Osteocyte (in vitro differentiated cells): ENCODE results near the gene TMEM185A. TPM values are rescaled to one million over a fixed set of nuclear protein-coding genes. Genes with fewer than 3 reads are reported as not detected.
"Not testable (repeated sequence)": the region's sequence is repeated elsewhere in the genome, so short reads cannot be mapped to it uniquely, and the experiment has no call there.

ENCODE experiments used
- DNase-seq: peaks from one replicate; pipeline ENCODE4 v3.0.0; 2021; ENCODE audit warnings: mixed read lengths; ENCODE audit not compliant: unreplicated experiment; ENCODE audit errors: extremely low spot score
- H3K27ac Mint-ChIP-seq: one replicate; pipeline ENCODE4 v1.8.0; 2021; ENCODE audit warnings: mild to moderate bottlenecking, mixed read lengths; ENCODE audit not compliant: unreplicated experiment
- H3K27me3 Mint-ChIP-seq: one replicate; pipeline ENCODE4 v1.8.0; 2021; ENCODE audit warnings: mixed read lengths; ENCODE audit not compliant: unreplicated experiment
- H3K36me3 Mint-ChIP-seq: one replicate; pipeline ENCODE4 v1.8.0; 2021; ENCODE audit warnings: mixed read lengths; ENCODE audit not compliant: unreplicated experiment
- H3K4me1 Mint-ChIP-seq: one replicate; pipeline ENCODE4 v1.8.0; 2021; ENCODE audit warnings: mixed read lengths; ENCODE audit not compliant: unreplicated experiment
- H3K4me3 Mint-ChIP-seq: one replicate; pipeline ENCODE4 v1.8.0; 2021; ENCODE audit warnings: mild to moderate bottlenecking, moderate library complexity, mixed read lengths; ENCODE audit not compliant: unreplicated experiment
- H3K9me3 Mint-ChIP-seq: one replicate; pipeline ENCODE4 v1.8.0; 2021; ENCODE audit warnings: mixed read lengths; ENCODE audit not compliant: unreplicated experiment
- CTCF ChIP-seq: fragments of 200-600 bp; sonication (generic); IDR thresholded peaks from 2 replicates; pipeline ENCODE4 v1.5.0; 2021; ENCODE audit warnings: antibody characterized with exemption, mild to moderate bottlenecking, moderate library complexity
- total RNA-seq: library from RNA; stranded (reverse); gene quantifications from 2 replicates; pipeline ENCODE4 v1.2.1, GENCODE V29; 2021

TMEM185A gene
- total RNA-seq, 1 donor from 2014 or later = 26.5 TPM

GRCh38 chrX:149568701-149569296 is 62.8 kb downstream of the TMEM185A start:
- peaks cover 10% of the 10 kb centered on the region for H3K4me1 Mint-ChIP-seq
- no peak for TF ChIP-seq CTCF
- H3K9me3 Mint-ChIP-seq = peaks cover 4% of the 10 kb centered on the region
- no peaks in the 10 kb centered on the region for H3K36me3 Mint-ChIP-seq
- no peak overlapping the region for H3K4me3 Mint-ChIP-seq
- DNase-seq = peak; percentile 25
- H3K27ac Mint-ChIP-seq = no peak overlapping the region
- no peaks in the 10 kb centered on the region for H3K27me3 Mint-ChIP-seq

DNA sequence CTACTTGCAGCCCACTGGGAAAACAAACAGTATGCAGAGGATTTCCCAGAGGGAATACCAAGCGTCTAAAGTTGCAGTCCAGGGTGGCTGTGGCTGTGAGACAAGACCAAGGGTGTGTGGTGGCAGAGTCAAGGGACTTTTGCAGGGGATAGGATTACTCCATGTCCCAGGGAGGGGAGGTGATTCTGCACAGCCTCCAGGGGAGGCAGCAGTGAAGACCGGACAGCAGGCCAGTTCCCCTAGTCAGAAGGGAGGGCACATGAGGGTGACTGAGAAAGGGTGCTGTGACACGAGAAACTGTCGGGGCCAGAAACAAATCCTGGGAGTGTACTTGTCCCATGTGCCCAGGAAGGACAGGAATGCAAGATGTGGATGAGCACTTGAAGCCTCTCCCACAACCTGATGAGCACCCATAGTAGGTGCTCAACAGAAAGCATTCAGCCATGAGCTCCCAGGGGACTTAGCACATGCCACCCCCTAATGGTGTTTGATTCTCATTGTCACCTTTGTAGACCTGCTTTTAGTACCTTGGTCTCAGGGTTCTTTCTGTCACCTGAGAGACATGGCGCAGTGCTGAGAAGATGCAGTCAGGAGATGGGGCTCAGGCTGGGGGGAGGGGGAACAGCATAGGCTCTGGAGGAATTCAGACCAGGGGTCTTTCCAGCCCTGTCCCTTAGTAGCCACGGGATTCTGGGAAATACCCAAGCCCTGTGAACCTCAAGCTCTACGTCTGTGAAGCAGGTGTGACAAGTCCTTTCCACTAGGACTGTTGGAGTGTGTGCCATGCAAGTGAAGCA is 63.8 kb downstream of the TMEM185A start:
- H3K4me1 Mint-ChIP-seq = peaks cover 7% of the 10 kb centered on the region
- no peaks in the 10 kb centered on the region for H3K36me3 Mint-ChIP-seq
- H3K27me3 Mint-ChIP-seq = no peaks in the 10 kb centered on the region
- H3K27ac Mint-ChIP-seq = no peak overlapping the region
- peak; percentile 56 for DNase-seq
- H3K9me3 Mint-ChIP-seq = peaks cover 4% of the 10 kb centered on the region
- no peak for TF ChIP-seq CTCF
- no peak overlapping the region for H3K4me3 Mint-ChIP-seq

- Mint-ChIP-seq H3K4me3 (no peak overlapping the region), H3K4me1 (no peaks in the 10 kb centered on the region), H3K9me3 (no peaks in the 10 kb centered on the region), H3K27ac (no peak overlapping the region), H3K27me3 (no peaks in the 10 kb centered on the region), H3K36me3 (no peaks in the 10 kb centered on the region)
- peak; percentile 63 for DNase-seq
- no peak for TF ChIP-seq CTCF
These were observed 68.2 kb downstream of the TMEM185A start for GRCh38 chrX:149563359-149563758.

DNA sequence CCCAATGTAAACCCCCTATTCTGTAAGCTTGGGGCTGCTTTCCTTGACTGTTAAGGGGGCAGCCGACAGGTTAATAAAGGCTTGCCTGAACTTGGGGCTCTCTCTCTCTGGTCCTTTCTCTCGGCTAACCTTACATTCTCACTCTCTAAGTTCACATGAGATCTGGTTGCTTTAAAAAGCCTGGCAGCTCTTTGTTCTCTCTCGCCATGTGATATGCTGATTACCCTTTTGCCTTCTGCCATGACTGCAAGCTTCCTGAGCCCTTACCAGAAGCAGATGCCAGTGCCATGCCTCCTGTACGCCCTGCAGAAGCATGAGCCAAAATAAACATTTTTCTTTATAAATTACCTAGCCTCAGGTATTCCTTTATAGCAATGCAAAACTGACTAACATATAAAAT is 76.3 kb downstream of the TMEM185A start:
- H3K36me3 Mint-ChIP-seq, H3K27me3 Mint-ChIP-seq, H3K4me3 Mint-ChIP-seq, H3K27ac Mint-ChIP-seq, DNase-seq, H3K4me1 Mint-ChIP-seq, H3K9me3 Mint-ChIP-seq: not testable (repeated sequence)

DNA sequence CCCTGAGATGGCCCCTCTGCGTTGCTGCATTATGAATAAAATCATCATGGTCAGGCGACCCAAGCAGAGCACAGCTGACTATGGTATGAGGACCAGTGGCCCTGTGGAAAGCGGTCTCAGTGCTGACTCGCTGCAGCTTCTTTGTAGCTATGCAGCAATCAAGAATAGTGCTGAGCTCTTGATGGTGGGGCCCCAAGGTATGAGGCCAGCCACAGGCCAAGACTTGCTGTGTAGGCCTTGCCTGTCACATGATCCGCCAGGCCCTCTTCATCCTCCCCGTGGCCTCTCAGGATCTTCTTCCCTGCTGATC is 79.7 kb downstream of the TMEM185A start:
- H3K36me3 Mint-ChIP-seq, H3K27ac Mint-ChIP-seq, H3K9me3 Mint-ChIP-seq, H3K4me1 Mint-ChIP-seq, DNase-seq, H3K4me3 Mint-ChIP-seq, H3K27me3 Mint-ChIP-seq: not testable (repeated sequence)

DNA sequence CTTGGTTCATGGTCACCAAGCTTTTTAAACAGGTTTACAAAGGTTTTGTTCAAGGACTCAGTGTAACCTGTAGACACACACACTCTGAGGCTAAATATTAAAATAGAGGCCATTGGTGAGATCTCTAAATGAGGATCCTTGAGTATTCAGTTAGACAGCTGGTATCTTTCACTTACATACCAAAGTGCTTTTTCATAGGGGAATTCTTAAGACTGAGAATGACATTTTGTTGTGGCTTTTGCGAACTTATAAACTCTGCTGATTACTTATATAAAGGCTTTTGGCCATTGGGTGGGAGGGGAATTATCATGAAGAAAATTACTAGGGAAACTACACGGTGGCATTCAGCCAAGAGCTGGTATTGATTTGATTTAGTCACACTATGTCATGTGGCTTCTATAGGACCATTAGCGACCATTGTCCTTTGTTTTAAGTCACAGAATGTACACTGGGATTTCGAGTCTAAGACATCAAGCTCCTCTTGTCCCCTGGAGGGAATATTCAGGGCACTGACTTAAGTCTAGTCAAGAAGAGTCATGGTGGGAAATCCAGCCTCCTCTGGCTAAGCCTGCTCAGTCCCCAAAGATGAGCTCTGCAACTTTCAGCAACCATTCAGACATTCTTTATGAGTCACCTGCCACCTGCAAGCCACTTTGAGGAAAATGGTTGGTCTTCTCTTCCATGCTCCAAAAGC is 80.2 kb downstream of the TMEM185A start:
- H3K4me1 Mint-ChIP-seq, DNase-seq, H3K27ac Mint-ChIP-seq, H3K27me3 Mint-ChIP-seq, H3K36me3 Mint-ChIP-seq, H3K9me3 Mint-ChIP-seq, H3K4me3 Mint-ChIP-seq: not testable (repeated sequence)

- H3K27ac Mint-ChIP-seq, H3K36me3 Mint-ChIP-seq, H3K4me3 Mint-ChIP-seq: not testable (repeated sequence)
These were observed 81.1 kb downstream of the TMEM185A start for GRCh38 chrX:149550454-149550853.

GRCh38 chrX:149549701-149550100 is 81.9 kb downstream of the TMEM185A start, which contains the start of gene HSFX3:
TSS of gene HSFX3 (minus strand) at chrX:149549924. CDS start at chrX:149549852, 72 bp downstream.
- not testable (repeated sequence) for H3K9me3 Mint-ChIP-seq, H3K36me3 Mint-ChIP-seq, H3K4me3 Mint-ChIP-seq, DNase-seq, H3K4me1 Mint-ChIP-seq, H3K27ac Mint-ChIP-seq, H3K27me3 Mint-ChIP-seq

More at GRCh38 chrX:149550454-149550853, 81.1 kb downstream of the TMEM185A start:
- H3K27me3 Mint-ChIP-seq, DNase-seq, H3K4me1 Mint-ChIP-seq, H3K9me3 Mint-ChIP-seq: not testable (repeated sequence)

DNA sequence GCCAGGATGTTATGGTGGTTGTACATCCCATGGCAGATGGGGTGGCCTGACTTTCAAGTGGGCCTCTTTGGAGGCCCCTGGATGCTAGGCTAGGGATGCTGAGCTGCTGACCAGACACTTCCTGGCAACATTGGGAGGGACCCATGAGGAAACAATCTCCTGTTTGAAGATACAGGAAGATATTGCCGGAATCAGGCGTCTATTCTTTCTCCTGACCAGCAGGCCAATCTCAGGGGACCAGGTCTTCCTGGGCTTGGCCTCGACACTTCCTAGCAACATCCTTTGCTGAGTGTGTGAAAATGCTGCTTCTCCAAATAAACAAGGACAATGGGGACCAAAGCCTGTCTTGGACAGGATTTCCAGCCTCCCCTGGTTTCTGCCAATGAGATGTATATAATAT is 83.8 kb downstream of the TMEM185A start:
- H3K9me3 Mint-ChIP-seq, H3K27ac Mint-ChIP-seq, H3K4me1 Mint-ChIP-seq, H3K36me3 Mint-ChIP-seq, H3K4me3 Mint-ChIP-seq, DNase-seq, H3K27me3 Mint-ChIP-seq: not testable (repeated sequence)
